Testis (tissue), 5 donors: Measurements from ENCODE around the gene OR51G2. TPM values are rescaled to one million over a fixed set of nuclear protein-coding genes. Genes with fewer than 3 reads are reported as not detected.
"Not testable (repeated sequence)": the region's sequence is repeated elsewhere in the genome, so short reads cannot be mapped to it uniquely, and the experiment has no call there.

Experiments
- DNase-seq: peaks from one replicate; pipeline ENCODE4 v3.0.0-alpha.2; 2019
- H3K27ac ChIP-seq, 2 donors: fragments of 200-600 bp; sonication (generic); one replicate each; pipeline ENCODE4 v1.5.1; 2019
- H3K27me3 ChIP-seq: fragments of 200-600 bp; sonication (generic); one replicate; pipeline ENCODE4 v1.5.1; 2019
- H3K36me3 ChIP-seq: fragments of 200-600 bp; sonication (generic); one replicate; pipeline ENCODE4 v1.5.1; 2017; ENCODE audit warnings: low read depth; ENCODE audit errors: missing control alignments
- H3K4me1 ChIP-seq: fragments of 200-600 bp; sonication (generic); one replicate; pipeline ENCODE4 v1.5.1; 2019
- H3K4me3 ChIP-seq, 2 donors: fragments of 200-600 bp; sonication (generic); one replicate each; pipeline ENCODE4 v1.5.1; 2017 to 2019
- H3K9me3 ChIP-seq: fragments of 200-600 bp; sonication (generic); one replicate; pipeline ENCODE4 v1.5.1; 2017
- CTCF ChIP-seq, 3 experiments: fragments of 450-650 bp in 2 of 3; fragments of 200-600 bp in 1 of 3; sonication (generic) in 1 of 3; IDR thresholded peaks; one replicate each; pipeline ENCODE4 v1.5.1; 2016 to 2019; ENCODE audit warnings: antibody characterized with exemption in 3 of 3, mild to moderate bottlenecking in 2 of 3, moderate library complexity in 1 of 3
- POLR2A ChIP-seq: fragments of 450-650 bp; IDR thresholded peaks from one replicate; pipeline ENCODE4 v1.6.1; 2017; ENCODE audit warnings: antibody characterized with exemption, mild to moderate bottlenecking, moderate library complexity
- WGBS, 2 donors: methylation state at CpG; one replicate each; pipeline ENCODE4 v1.1.5; 2018; 5-methylcytosine and 5-hydroxymethylcytosine counted together
- intact Hi-C: fragments of 100-400 bp; cut with DNase I; formaldehyde crosslinking; loops from one replicate; pipeline ENCODE4 v1.15.1; 2023; ENCODE audit warnings: low total_unique reads
- long read RNA-seq, 2 donors: transcript quantifications; one replicate each; lab custom pipeline, GENCODE V29; 2026
- polyA plus RNA-seq: library from polyadenylated mRNA; stranded (reverse); fragments of 350-450 nt; fragmentation: Illumina TruSeq; extraction: RNeasy Lipid Tissue Mini Kit (QIAGEN cat#74804); gene quantifications from one replicate; pipeline ENCODE4 v1.2.3, GENCODE V29; 2014; ENCODE audit warnings: low read depth, low replicate concordance; ENCODE audit not compliant: insufficient read depth
- total RNA-seq, 2 donors: library from RNA; depleted of rRNA; stranded (reverse); fragments of >200 nt; gene quantifications; one replicate each; pipeline ENCODE4 v1.2.3, GENCODE V29; 2016

OR51G2 gene
- not detected for total RNA-seq
- polyA plus RNA-seq = not detected
- long read RNA-seq, donor 1 = 0 reads
- long read RNA-seq, donor 2 = 0 reads

DNA sequence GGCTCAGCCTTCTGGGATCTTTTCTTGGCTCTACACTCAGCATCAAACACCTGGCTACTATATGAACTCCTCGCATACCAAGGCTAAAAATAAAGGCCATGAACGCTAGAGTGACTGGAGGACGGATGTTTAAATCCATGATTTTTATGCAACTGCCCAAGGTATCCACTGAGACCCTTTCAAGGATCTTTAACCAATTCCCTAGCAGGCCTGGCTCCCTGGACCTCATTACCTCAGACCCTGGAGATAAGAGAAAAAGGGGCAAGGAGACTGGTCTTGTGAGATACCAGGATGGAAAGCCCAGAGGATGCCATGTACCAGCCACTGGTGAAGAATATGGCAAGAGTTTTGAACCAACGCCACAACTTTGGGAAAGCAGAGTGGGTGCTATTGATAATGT, at the start of gene OR51G2:
OR51G2 (minus strand) TSS at position 101 of the 400 bp plus-strand sequence. CDS start 3,687 bp downstream, outside the sequence.
- WGBS, 2 donors = 82 to 93% methylated on average over 4 of the region's 4 CpGs
- H3K9me3 ChIP-seq = no peaks in the 10 kb centered on the region
- intact Hi-C loops = no loop called here
- H3K4me3 ChIP-seq = no peak within 1 kb of the TSS
- H3K27me3 ChIP-seq = no peaks in the 10 kb centered on the region
- H3K4me1 ChIP-seq = no peaks in the 10 kb centered on the region
- DNase-seq = no peak
- TF ChIP-seq POLR2A (no peak), CTCF (IDR thresholded peaks at IDR 0.05) (no peak)
- no peak within 1 kb of the TSS for H3K27ac ChIP-seq
- no peaks in the 10 kb centered on the region for H3K36me3 ChIP-seq

DNA sequence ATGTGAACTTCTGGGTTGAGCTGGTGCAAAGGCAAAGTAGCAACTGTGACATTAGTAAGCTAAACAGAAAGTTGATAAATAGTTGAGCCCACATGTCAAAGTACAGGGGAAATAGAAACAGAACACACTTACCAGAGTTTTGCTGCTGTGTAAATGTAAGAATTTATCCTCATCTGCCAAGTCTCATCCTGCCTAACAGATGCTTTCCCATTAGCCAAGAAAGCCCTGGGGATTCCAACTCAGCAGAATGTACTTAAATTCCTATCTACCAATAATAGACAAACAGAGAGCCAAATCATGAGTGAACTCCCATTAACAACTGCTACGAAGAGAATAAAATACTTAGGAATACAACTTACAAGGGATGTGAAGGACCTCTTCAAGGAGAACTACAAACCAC, 43.7 kb upstream of the OR51G2 start:
- intact Hi-C loops = no loop called here
- 48 to 55% methylated on average over 1 of the region's 1 CpG for WGBS, 2 donors
- Histone ChIP-seq H3K36me3 (no peaks in the 10 kb centered on the region), H3K4me3 (no peak overlapping the region), H3K27me3 (no peaks in the 10 kb centered on the region), H3K27ac (no peak overlapping the region), H3K9me3 (no peaks in the 10 kb centered on the region), H3K4me1 (no peaks in the 10 kb centered on the region)
- DNase-seq = no peak
- TF ChIP-seq POLR2A (no peak), CTCF (IDR thresholded peaks at IDR 0.05) (no peak)

DNA sequence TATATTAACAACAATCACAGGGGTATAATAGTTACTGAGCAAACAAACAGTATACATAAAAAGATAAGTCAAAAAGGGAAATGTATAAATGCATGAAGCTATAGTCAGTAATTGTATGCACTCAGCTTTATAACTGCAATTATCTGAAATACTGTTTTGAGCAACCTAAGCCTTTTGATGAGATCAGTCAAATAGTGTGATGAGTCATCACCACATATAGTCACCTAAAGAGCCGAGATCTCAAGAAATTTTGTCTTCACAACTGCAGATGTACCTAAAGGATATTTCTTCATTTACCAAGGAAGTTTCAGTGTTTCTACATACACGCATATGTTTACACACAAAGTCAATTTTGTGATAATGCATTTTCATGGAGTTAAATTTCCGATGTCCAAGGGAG, 41.7 kb upstream of the OR51G2 start:
- Histone ChIP-seq H3K4me1 (no peaks in the 10 kb centered on the region), H3K36me3 (no peaks in the 10 kb centered on the region), H3K27ac (no peak overlapping the region), H3K27me3 (no peaks in the 10 kb centered on the region), H3K9me3 (no peaks in the 10 kb centered on the region), H3K4me3 (no peak overlapping the region)
- intact Hi-C loops = no loop called here
- DNase-seq = no peak
- 92 to 94% methylated on average over 3 of the region's 3 CpGs for WGBS, 2 donors
- TF ChIP-seq POLR2A (no peak), CTCF (IDR thresholded peaks at IDR 0.05) (no peak)

- Histone ChIP-seq H3K27me3 (no peaks in the 10 kb centered on the region), H3K27ac (no peak overlapping the region), H3K9me3 (no peaks in the 10 kb centered on the region), H3K36me3 (no peaks in the 10 kb centered on the region), H3K4me3 (no peak overlapping the region), H3K4me1 (no peaks in the 10 kb centered on the region)
- WGBS, 2 donors = 50 to 54% methylated on average over 4 of the region's 4 CpGs
- no peak for DNase-seq
- no peak for TF ChIP-seq POLR2A
- TF ChIP-seq CTCF (IDR thresholded peaks at IDR 0.05) = no peak
- intact Hi-C loops = no loop called here
Observed at GRCh38 chr11:4957396-4957795, 38.2 kb upstream of the OR51G2 start.

- H3K27me3 ChIP-seq, H3K27ac ChIP-seq, H3K4me3 ChIP-seq, H3K36me3 ChIP-seq, H3K9me3 ChIP-seq, DNase-seq, H3K4me1 ChIP-seq, intact Hi-C loops: not testable (repeated sequence)
- 77 to 86% methylated on average over 2 of the region's 2 CpGs for WGBS, 2 donors
Observed at GRCh38 chr11:4955613-4956012, 36.5 kb upstream of the OR51G2 start, which contains the start of gene OR51A2. Gene OR51A2, minus strand, starts transcription at chr11:4955713. Its CDS starts 0 bp downstream, at chr11:4955713.
